GM12878 (cell line): ENCODE results near the gene TACC2. TPM values are rescaled to one million over a fixed set of nuclear protein-coding genes. Genes with fewer than 3 reads are reported as not detected.

Experiments used
- ATAC-seq: fragments of 200-7000 bp; cut with Tn5 transposase; 3 replicates; pipeline ENCODE4 v1.9.1; 2020; ENCODE audit warnings: mild to moderate bottlenecking, moderate library complexity
- BruUV-seq: library from RNA; stranded (reverse); fragments of 400-500 nt; replicated peaks from 2 replicates; lab custom pipeline; 2021; lab: Mats Ljungman, UMichigan
- CTCF ChIA-PET: fragments of 300-600 bp; sonication (Branson Sonifier 250); formaldehyde crosslinking; extraction: SDS; loops from one replicate; lab custom pipeline; 2021; ENCODE audit warnings: inconsistent platforms; lab: Yijun Ruan, JAX
- POLR2A ChIA-PET: fragments of 350-600 bp; formaldehyde crosslinking; extraction: SDS; loops from one replicate; lab custom pipeline; 2021; ENCODE audit warnings: inconsistent platforms; lab: Charles Lee
- RAD21 ChIA-PET: fragments of 300-600 bp; sonication (Branson Sonifier 250); formaldehyde crosslinking; loops from one replicate; lab custom pipeline; 2023; ENCODE audit warnings: antibody characterized with exemption; ENCODE audit not compliant: unreplicated experiment; lab: Charles Lee
- SMC1A ChIA-PET: fragments of 300-600 bp; sonication (Branson Sonifier 250); formaldehyde crosslinking; loops from one replicate; lab custom pipeline; 2023; ENCODE audit not compliant: unreplicated experiment, uncharacterized antibody; lab: Charles Lee
- DNase-seq: peaks from one replicate; pipeline ENCODE4 v3.0.0-alpha.2; 2011; ENCODE audit warnings: low read depth, low spot score
- FAIRE-seq: peaks from 3 replicates; lab custom pipeline; 2011; peaks lifted over from hg19 to GRCh38; lab: Jason Lieb, UNC
- H2AFZ ChIP-seq: 2 replicates; pipeline ENCODE4 v1.6.0; 2011; ENCODE audit warnings: low read depth, low read length, control low read depth; ENCODE audit not compliant: control insufficient read depth
- H3K27ac ChIP-seq: 2 replicates; pipeline ENCODE4 v1.5.1; 2011; ENCODE audit warnings: control low read depth; ENCODE audit not compliant: control insufficient read depth, insufficient read depth
- H3K27me3 ChIP-seq, 2 experiments: replicated peaks in 1 of 2; 2 replicates each; pipeline versions ENCODE4 v1.6.0 to v1.6.1; 2011; ENCODE audit warnings: low read length in 1 of 2; ENCODE audit not compliant: control insufficient read depth in 2 of 2, insufficient read depth in 2 of 2
- H3K36me3 ChIP-seq, 2 experiments: 2 replicates each; pipeline ENCODE4 v1.5.1; 2011; ENCODE audit warnings: low read length in 1 of 2; ENCODE audit not compliant: control insufficient read depth in 2 of 2, insufficient read depth in 2 of 2
- H3K4me1 ChIP-seq: 2 replicates; pipeline ENCODE4 v1.6.1; 2011; ENCODE audit warnings: mild to moderate bottlenecking, low read length, moderate library complexity, mixed read lengths; ENCODE audit not compliant: control insufficient read depth, insufficient read depth
- H3K4me2 ChIP-seq: 2 replicates; pipeline ENCODE4 v1.6.0; 2011; ENCODE audit warnings: control low read depth; ENCODE audit not compliant: control insufficient read depth, insufficient read depth
- H3K4me3 ChIP-seq: fragments of 200-600 bp; sonication (generic); 2 replicates; pipeline ENCODE4 v1.5.1; 2016
- H3K79me2 ChIP-seq: 2 replicates; pipeline ENCODE4 v1.6.0; 2011; ENCODE audit warnings: low read length; ENCODE audit not compliant: control insufficient read depth, insufficient read depth
- H3K9ac ChIP-seq: 2 replicates; pipeline ENCODE4 v1.8.0; 2011; ENCODE audit warnings: low read length, control low read depth, mixed read lengths; ENCODE audit not compliant: control insufficient read depth, insufficient read depth
- H3K9me3 ChIP-seq: replicated peaks from 3 replicates; pipeline ENCODE4 v1.5.1; 2011; ENCODE audit warnings: mild to moderate bottlenecking, low read length; ENCODE audit not compliant: control insufficient read depth, insufficient read depth
- H4K20me1 ChIP-seq: 2 replicates; pipeline ENCODE4 v1.6.0; 2011; ENCODE audit not compliant: control insufficient read depth, insufficient read depth
- EED ChIP-seq: sonication (generic); IDR thresholded peaks from 2 replicates; pipeline ENCODE4 v1.6.1; 2016; ENCODE audit warnings: antibody characterized with exemption, low read depth
- MEF2B ChIP-seq: fragments of 450-650 bp; IDR thresholded peaks from 2 replicates; pipeline ENCODE4 v1.6.1; 2018; ENCODE audit warnings: mild to moderate bottlenecking, moderate library complexity; ENCODE audit not compliant: partially characterized antibody, poor library complexity, severe bottlenecking
- SREBF2 ChIP-seq: IDR thresholded peaks from 2 replicates; pipeline ENCODE4 v1.6.1; 2012; ENCODE audit warnings: mild to moderate bottlenecking, low read length
- WGBS: methylation state at CpG from one replicate; pipeline ENCODE4 v1.1.6; 2016; ENCODE audit warnings: low lambda C conversion rate; ENCODE audit not compliant: insufficient replicate concordance, insufficient coverage; ENCODE audit errors: missing lambda C conversion rate; 5-methylcytosine and 5-hydroxymethylcytosine counted together
- in situ Hi-C: fragments of 300-500 bp; cut with MboI; formaldehyde crosslinking; loops from 9 replicates; pipeline ENCODE4 v1.14.3; 2018; ENCODE audit warnings: mixed read lengths
- intact Hi-C: fragments of 100-400 bp; cut with micrococcal nuclease; formaldehyde crosslinking; loops from one replicate; pipeline ENCODE4 v1.14.2; 2022; ENCODE audit not compliant: unreplicated experiment
- polyA plus RNA-seq, 11 experiments: library from polyadenylated mRNA; depleted of rRNA in 4 of 11; unstranded in 6 of 11; stranded (reverse) in 5 of 11; fragments of >200 nt; fragmentation: Nextera tagmentation in 4 of 11; fragmentation: Illumina TruSeq in 1 of 11; extraction: Ambion mirVana in 4 of 11; extraction: Trizol in 1 of 11; gene quantifications; 1 replicate in 1 of 11; 2 replicates in 10 of 11; pipeline versions ENCODE4 v1.2.1 to v1.2.3, GENCODE V29; 2011 to 2016; ENCODE audit warnings: inconsistent platforms in 2 of 11, missing spikeins in 2 of 11, low read depth in 1 of 11
- total RNA-seq, 4 experiments: library from RNA; depleted of rRNA in 3 of 4; stranded (reverse); fragments of >200 nt in 3 of 4; fragmentation: Illumina TruSeq in 1 of 4; extraction: Trizol in 1 of 4; gene quantifications; 2 replicates each; pipeline versions ENCODE4 v1.2.1 to v1.2.3, GENCODE V29; 2013 to 2021
- TF ChIP-seq, protein P1 (sequence below): IDR thresholded peaks from 2 replicates; pipeline ENCODE4 v1.6.1; 2011; ENCODE audit warnings: low read depth, low read length, improper control_type of control experiment, borderline replicate concordance
- TF ChIP-seq, protein P2 (sequence below): fragments of 450-650 bp; IDR thresholded peaks from 2 replicates; pipeline ENCODE4 v1.6.1; 2016; ENCODE audit warnings: mild to moderate bottlenecking

TACC2 gene
- total and polyA plus RNA-seq, 10 of the 15 experiments (the other 5 are each of a cell fraction or from before 2014, with no cell fraction given): 0.07 to 0.64 (median 0.13) TPM; not detected in 5

DNA sequence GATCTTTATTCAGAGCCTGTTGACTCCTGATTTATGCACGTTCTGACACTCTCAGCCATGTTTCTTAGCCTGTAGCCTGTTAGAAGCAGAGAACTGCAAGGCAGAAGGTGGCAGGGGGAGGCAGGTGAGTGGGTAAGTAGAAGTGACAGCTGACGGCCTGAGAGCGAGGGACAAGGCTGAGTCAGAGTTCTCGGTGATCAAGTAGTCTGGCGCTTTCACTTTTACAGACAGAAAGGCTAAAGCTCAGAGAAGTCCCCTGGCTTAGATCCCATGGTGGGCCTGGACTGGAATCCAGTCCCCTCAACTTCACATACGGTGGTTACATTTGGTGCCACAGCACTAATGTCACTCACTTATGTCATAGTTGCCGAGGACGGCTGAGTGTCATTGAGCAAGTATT lies 139.0 kb downstream of the TACC2 start:
- no peak overlapping the region for H3K4me2 ChIP-seq
- whole genome bisulfite sequencing: 53% methylated on average over 8 of the region's 8 CpGs
- FAIRE-seq: no peak

DNA sequence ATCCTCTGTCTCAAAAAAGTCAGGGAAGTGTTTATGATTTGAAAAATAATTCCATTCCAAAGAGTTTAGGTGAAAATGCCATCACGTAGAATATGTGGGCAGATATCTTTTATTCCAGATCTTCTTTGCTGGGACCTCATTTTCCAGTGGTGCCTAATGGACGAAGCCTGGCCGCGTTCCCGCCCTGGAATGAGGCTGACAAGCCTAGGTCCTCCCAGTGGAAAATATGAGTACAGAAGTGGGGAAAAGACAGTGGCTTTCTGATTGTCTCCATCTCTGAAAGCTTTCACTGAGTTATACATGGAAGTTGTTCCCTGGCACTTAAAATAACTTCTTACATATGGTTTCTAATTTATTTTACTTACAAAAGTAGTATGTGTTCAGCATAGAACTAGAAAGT lies 139.4 kb downstream of the TACC2 start:
- Histone ChIP-seq H2AFZ (no peak overlapping the region), H3K36me3 (no peaks in the 10 kb centered on the region), H3K27ac (no peak overlapping the region), H3K4me3 (no peak overlapping the region), H3K4me1 (no peaks in the 10 kb centered on the region), H3K4me2 (no peak overlapping the region), H3K79me2 (no peaks in the 10 kb centered on the region), H4K20me1 (no peaks in the 10 kb centered on the region), H3K9ac (no peak overlapping the region), H3K27me3 (no peaks in the 10 kb centered on the region), H3K9me3 (no peaks in the 10 kb centered on the region)
- CTCF ChIA-PET: no interaction called here
- in situ Hi-C loops: no loop called here
- 63% methylated on average over 5 of the region's 5 CpGs for WGBS
- BruUV-seq: no TSS peak
- no peak for DNase-seq
- intact Hi-C loops: no loop called here
- POLR2A ChIA-PET: no interaction called here
- no peak for FAIRE-seq
- SMC1A ChIA-PET: no interaction called here
- RAD21 ChIA-PET: no interaction called here
- no peak for TF ChIP-seq EED
- ATAC-seq: no peak

More for the DNA sequence above, 139.0 kb downstream of the TACC2 start:
- Histone ChIP-seq H3K9ac (no peak overlapping the region), H3K27ac (no peak overlapping the region), H3K4me3 (no peak overlapping the region), H3K27me3 (no peaks in the 10 kb centered on the region), H3K4me1 (no peaks in the 10 kb centered on the region), H3K9me3 (no peaks in the 10 kb centered on the region), H2AFZ (no peak overlapping the region), H3K79me2 (no peaks in the 10 kb centered on the region)
- SMC1A ChIA-PET: no interaction called here
- in situ Hi-C loops: no loop called here
- intact Hi-C loops: no loop called here
- POLR2A ChIA-PET: no interaction called here
- CTCF ChIA-PET: no interaction called here
- DNase-seq: no peak
- TF ChIP-seq, protein P1, sequence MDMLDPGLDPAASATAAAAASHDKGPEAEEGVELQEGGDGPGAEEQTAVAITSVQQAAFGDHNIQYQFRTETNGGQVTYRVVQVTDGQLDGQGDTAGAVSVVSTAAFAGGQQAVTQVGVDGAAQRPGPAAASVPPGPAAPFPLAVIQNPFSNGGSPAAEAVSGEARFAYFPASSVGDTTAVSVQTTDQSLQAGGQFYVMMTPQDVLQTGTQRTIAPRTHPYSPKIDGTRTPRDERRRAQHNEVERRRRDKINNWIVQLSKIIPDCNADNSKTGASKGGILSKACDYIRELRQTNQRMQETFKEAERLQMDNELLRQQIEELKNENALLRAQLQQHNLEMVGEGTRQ: no peak
- TF ChIP-seq MEF2B (no peak), SREBF2 (no peak)
- TF ChIP-seq, protein P2, sequence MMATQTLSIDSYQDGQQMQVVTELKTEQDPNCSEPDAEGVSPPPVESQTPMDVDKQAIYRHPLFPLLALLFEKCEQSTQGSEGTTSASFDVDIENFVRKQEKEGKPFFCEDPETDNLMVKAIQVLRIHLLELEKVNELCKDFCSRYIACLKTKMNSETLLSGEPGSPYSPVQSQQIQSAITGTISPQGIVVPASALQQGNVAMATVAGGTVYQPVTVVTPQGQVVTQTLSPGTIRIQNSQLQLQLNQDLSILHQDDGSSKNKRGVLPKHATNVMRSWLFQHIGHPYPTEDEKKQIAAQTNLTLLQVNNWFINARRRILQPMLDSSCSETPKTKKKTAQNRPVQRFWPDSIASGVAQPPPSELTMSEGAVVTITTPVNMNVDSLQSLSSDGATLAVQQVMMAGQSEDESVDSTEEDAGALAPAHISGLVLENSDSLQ: no peak
- TF ChIP-seq, all 136 proteins: peak for 0
- BruUV-seq: no TSS peak
- ATAC-seq: no peak
- Histone ChIP-seq H3K36me3 (no peaks in the 10 kb centered on the region), H4K20me1 (no peaks in the 10 kb centered on the region)
- RAD21 ChIA-PET: no interaction called here
